Endothelial cell of umbilical vein (primary cell): ENCODE data around the gene SLC17A9. TPM values are rescaled to one million over a fixed set of nuclear protein-coding genes. Genes with fewer than 3 reads are reported as not detected.

Experiments
- BruUV-seq: library from RNA; stranded (reverse); fragments of 400-500 nt; replicated peaks from 2 replicates; lab custom pipeline; 2021; lab: Mats Ljungman, UMichigan
- CTCF ChIA-PET: fragments of 300-600, 350-600 bp; sonication (Branson Sonifier 250); formaldehyde crosslinking; loops from one replicate; lab custom pipeline; 2021; ENCODE audit warnings: antibody characterized with exemption, inconsistent platforms; lab: Charles Lee
- POLR2A ChIA-PET: fragments of 300-600, 350-600 bp; sonication (Branson Sonifier 250); formaldehyde crosslinking; loops from one replicate; lab custom pipeline; 2021; ENCODE audit warnings: antibody characterized with exemption, inconsistent platforms; lab: Charles Lee
- DNase-seq: peaks from one replicate; pipeline ENCODE4 v3.0.0-alpha.2; 2011; ENCODE audit warnings: low read depth, low spot score
- FAIRE-seq: peaks from 2 replicates; lab custom pipeline; 2011; peaks lifted over from hg19 to GRCh38; lab: Jason Lieb, UNC
- H2AFZ ChIP-seq: 2 replicates; pipeline ENCODE4 v1.6.0; 2012; ENCODE audit warnings: low read depth, low read length, control low read depth, inconsistent platforms
- H3K27ac ChIP-seq: 2 replicates; pipeline ENCODE4 v1.5.1; 2011; ENCODE audit warnings: low read depth, mild to moderate bottlenecking, control low read depth, low read length, moderate library complexity; ENCODE audit not compliant: insufficient read depth
- H3K27me3 ChIP-seq, 2 experiments: 2 replicates each; pipeline versions ENCODE4 v1.6.0 to v1.6.1; 2011; ENCODE audit warnings: low read length in 2 of 2, mixed read lengths in 1 of 2; ENCODE audit not compliant: control insufficient read depth in 2 of 2, insufficient read depth in 2 of 2
- H3K36me3 ChIP-seq, 2 experiments: 2 replicates in 1 of 2; 3 replicates in 1 of 2; pipeline ENCODE4 v1.5.1; 2011; ENCODE audit warnings: low read length in 2 of 2, mild to moderate bottlenecking in 1 of 2, moderate library complexity in 1 of 2; ENCODE audit not compliant: control insufficient read depth in 2 of 2, insufficient read depth in 2 of 2; ENCODE audit errors: extremely low read depth in 1 of 2
- H3K4me1 ChIP-seq: 3 replicates; pipeline ENCODE4 v1.5.1; 2011; ENCODE audit warnings: mild to moderate bottlenecking, low read length; ENCODE audit not compliant: control insufficient read depth, insufficient read depth; ENCODE audit errors: extremely low read depth
- H3K4me2 ChIP-seq: 2 replicates; pipeline ENCODE4 v1.6.1; 2011; ENCODE audit warnings: low read length, control low read depth, mixed read lengths; ENCODE audit not compliant: insufficient read depth
- H3K4me3 ChIP-seq, 3 experiments: fragments of 200-600 bp in 1 of 3; sonication (generic), shearing (Covaris generic) in 1 of 3; replicated peaks in 1 of 3; 2 replicates each; pipeline ENCODE4 v1.5.1; 2011 to 2016; ENCODE audit warnings: control low read depth in 3 of 3, low read length in 3 of 3, mild to moderate bottlenecking in 2 of 3, inconsistent platforms in 1 of 3, low read depth in 1 of 3, moderate library complexity in 1 of 3; ENCODE audit not compliant: insufficient read depth in 1 of 3
- H3K79me2 ChIP-seq: 2 replicates; pipeline ENCODE4 v1.6.0; 2012; ENCODE audit warnings: low read length, inconsistent platforms; ENCODE audit not compliant: control insufficient read depth, insufficient read depth
- H3K9ac ChIP-seq: replicated peaks from 2 replicates; pipeline ENCODE3; 2011; ENCODE audit warnings: low read length, control low read depth; ENCODE audit not compliant: insufficient read depth; ENCODE audit errors: extremely low read depth
- H3K9me1 ChIP-seq: replicated peaks from 3 replicates; pipeline ENCODE4 v1.6.0; 2011; ENCODE audit warnings: mild to moderate bottlenecking, low read length; ENCODE audit not compliant: control insufficient read depth, insufficient read depth; ENCODE audit errors: extremely low read depth
- H3K9me3 ChIP-seq: replicated peaks from 2 replicates; pipeline ENCODE4 v1.5.1; 2012; ENCODE audit warnings: low read length, inconsistent platforms; ENCODE audit not compliant: control insufficient read depth, insufficient read depth
- H4K20me1 ChIP-seq: replicated peaks from 2 replicates; pipeline ENCODE3; 2011; ENCODE audit warnings: mild to moderate bottlenecking, low read length; ENCODE audit not compliant: control insufficient read depth, insufficient read depth; ENCODE audit errors: extremely low read depth
- EZH2 ChIP-seq: IDR thresholded peaks from 2 replicates; pipeline ENCODE4 v1.6.1; 2012; ENCODE audit warnings: borderline replicate concordance, low read depth, mild to moderate bottlenecking, moderate library complexity, low read length, inconsistent platforms; ENCODE audit not compliant: severe bottlenecking
- FOS ChIP-seq: IDR thresholded peaks from 2 replicates; pipeline ENCODE4 v1.6.1; 2011; ENCODE audit warnings: mild to moderate bottlenecking, low read length, moderate library complexity, borderline replicate concordance; ENCODE audit not compliant: insufficient read depth
- GATA2 ChIP-seq: IDR thresholded peaks from 2 replicates; pipeline ENCODE4 v1.7.0; 2011; ENCODE audit warnings: low read depth, mild to moderate bottlenecking, moderate library complexity, mixed read lengths, low read length; ENCODE audit not compliant: insufficient read length, insufficient read depth
- JUN ChIP-seq: IDR thresholded peaks from 2 replicates; pipeline ENCODE4 v1.6.1; 2011; ENCODE audit warnings: borderline replicate concordance, low read depth; ENCODE audit not compliant: insufficient read length, insufficient read depth
- MYC ChIP-seq: IDR thresholded peaks from one replicate; pipeline ENCODE4 v1.6.1; 2011; ENCODE audit warnings: mild to moderate bottlenecking, low read depth, low read length
- POLR2A ChIP-seq: IDR thresholded peaks from 2 replicates; pipeline ENCODE4 v1.6.1; 2012; ENCODE audit warnings: low read depth, mild to moderate bottlenecking, control low read depth, low read length
- POLR2AphosphoS5 ChIP-seq: IDR thresholded peaks from 2 replicates; pipeline ENCODE4 v1.6.1; 2012; ENCODE audit warnings: low read depth, mild to moderate bottlenecking, control low read depth, low read length, moderate library complexity; ENCODE audit not compliant: insufficient read depth
- dilution Hi-C: fragments of 300-500 bp; cut with MboI; formaldehyde crosslinking; loops from one replicate; pipeline ENCODE4 v1.15.0; 2019; ENCODE audit warnings: low sequenced_read_pairs; ENCODE audit not compliant: extremely low pct_ligation_motif_present
- intact Hi-C: fragments of 100-400 bp; cut with micrococcal nuclease; formaldehyde crosslinking; loops from one replicate; pipeline ENCODE4 v1.10.0; 2022
- polyA plus RNA-seq, 4 experiments: library from polyadenylated mRNA; depleted of rRNA in 3 of 4; stranded (reverse) in 3 of 4; unstranded in 1 of 4; fragments of >200 nt; gene quantifications; 2 replicates each; pipeline versions ENCODE4 v1.2.1 to v1.2.3, GENCODE V29; 2011 to 2012; ENCODE audit warnings: missing spikeins in 1 of 4
- total RNA-seq: library from RNA; stranded (reverse); gene quantifications from 2 replicates; pipeline ENCODE4 v1.2.3, GENCODE V29; 2021
- TF ChIP-seq, protein P1 (sequence below), 2 donors: IDR thresholded peaks; 1 replicate in 1 of 2; 2 replicates in 1 of 2; pipeline ENCODE4 v1.5.1; 2011; ENCODE audit warnings: low read length in 2 of 2, mild to moderate bottlenecking in 2 of 2, moderate library complexity in 2 of 2, control low read depth in 1 of 2, inconsistent platforms in 1 of 2, low read depth in 1 of 2; ENCODE audit not compliant: insufficient read depth in 1 of 2; ENCODE audit errors: extremely low read depth in 1 of 2
- TF ChIP-seq, protein P2 (sequence below): IDR thresholded peaks from 2 replicates; pipeline ENCODE4 v1.6.1; 2011; ENCODE audit not compliant: insufficient read depth, insufficient read length

Gene SLC17A9
- total and polyA plus RNA-seq, 2 donors (not counting 3 experiments of a cell fraction or from before 2014, with no cell fraction given): 38.2 to 44.5 TPM

DNA sequence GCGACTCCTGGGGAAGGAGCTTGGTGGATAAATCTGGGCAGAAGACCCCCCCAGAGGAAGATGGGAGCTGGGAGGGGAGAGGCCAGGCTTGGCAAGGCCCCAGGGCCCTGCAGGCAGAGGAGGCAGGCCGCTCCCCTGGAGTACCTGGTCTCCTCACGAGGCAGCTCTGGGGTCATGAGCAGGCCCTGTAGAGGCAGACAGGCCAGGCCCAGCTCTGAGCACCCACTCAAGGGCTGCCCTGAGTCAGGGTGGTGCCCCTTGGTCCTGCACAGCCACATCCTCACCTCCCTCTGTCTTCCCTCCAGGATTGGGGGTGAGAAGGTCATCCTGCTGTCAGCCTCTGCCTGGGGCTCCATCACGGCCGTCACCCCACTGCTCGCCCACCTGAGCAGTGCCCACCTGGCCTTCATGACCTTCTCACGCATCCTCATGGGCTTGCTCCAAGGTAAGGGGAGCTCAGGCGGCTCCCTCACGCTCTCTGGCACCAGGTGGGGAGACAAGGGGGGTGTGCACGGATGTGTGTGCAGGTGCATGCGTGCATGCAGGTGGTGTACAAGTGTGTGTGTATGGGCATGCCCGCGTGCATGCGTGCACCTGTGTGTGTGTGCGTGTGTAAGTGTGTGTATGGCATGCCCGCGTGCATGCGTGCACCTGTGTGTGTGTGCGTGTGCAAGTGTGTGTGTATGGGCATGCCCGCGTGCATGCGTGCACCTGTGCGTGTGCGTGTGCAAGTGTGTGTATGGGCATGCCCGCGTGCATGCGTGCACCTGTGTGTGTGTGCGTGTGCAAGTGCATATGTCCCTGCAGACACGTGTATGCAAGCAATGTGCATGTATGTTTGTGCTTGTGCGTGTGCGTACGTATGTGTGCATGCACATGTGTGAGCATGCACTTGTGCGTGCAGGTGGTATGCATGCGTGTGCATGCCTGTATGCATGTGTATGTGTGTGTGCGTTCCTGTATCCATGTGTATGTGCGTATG lies 4.9 kb downstream of the SLC17A9 start:
- TF ChIP-seq GATA2 (no peak), MYC (no peak), POLR2AphosphoS5 (no peak), FOS (no peak), POLR2A (no peak), EZH2 (no peak), JUN (no peak)
- TF ChIP-seq, protein P1, sequence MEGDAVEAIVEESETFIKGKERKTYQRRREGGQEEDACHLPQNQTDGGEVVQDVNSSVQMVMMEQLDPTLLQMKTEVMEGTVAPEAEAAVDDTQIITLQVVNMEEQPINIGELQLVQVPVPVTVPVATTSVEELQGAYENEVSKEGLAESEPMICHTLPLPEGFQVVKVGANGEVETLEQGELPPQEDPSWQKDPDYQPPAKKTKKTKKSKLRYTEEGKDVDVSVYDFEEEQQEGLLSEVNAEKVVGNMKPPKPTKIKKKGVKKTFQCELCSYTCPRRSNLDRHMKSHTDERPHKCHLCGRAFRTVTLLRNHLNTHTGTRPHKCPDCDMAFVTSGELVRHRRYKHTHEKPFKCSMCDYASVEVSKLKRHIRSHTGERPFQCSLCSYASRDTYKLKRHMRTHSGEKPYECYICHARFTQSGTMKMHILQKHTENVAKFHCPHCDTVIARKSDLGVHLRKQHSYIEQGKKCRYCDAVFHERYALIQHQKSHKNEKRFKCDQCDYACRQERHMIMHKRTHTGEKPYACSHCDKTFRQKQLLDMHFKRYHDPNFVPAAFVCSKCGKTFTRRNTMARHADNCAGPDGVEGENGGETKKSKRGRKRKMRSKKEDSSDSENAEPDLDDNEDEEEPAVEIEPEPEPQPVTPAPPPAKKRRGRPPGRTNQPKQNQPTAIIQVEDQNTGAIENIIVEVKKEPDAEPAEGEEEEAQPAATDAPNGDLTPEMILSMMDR (IDR thresholded peaks at IDR 0.05; ENCODE audit: extremely low read depth in 1 of 2, insufficient read depth in 1 of 2, low read depth in 1 of 2, low read length in 2 of 2): no peak
- TF ChIP-seq, protein P2, sequence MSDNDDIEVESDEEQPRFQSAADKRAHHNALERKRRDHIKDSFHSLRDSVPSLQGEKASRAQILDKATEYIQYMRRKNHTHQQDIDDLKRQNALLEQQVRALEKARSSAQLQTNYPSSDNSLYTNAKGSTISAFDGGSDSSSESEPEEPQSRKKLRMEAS: no peak
- Histone ChIP-seq H3K36me3 (no peaks in the 10 kb centered on the region), H3K9ac (no peak overlapping the region), H2AFZ (no peak overlapping the region), H3K79me2 (peaks cover 29% of the 10 kb centered on the region), H3K9me1 (no peaks in the 10 kb centered on the region), H4K20me1 (no peaks in the 10 kb centered on the region), H3K4me3 (no peak overlapping the region), H3K27me3 (no peaks in the 10 kb centered on the region), H3K4me1 (peaks cover 16% of the 10 kb centered on the region), H3K27ac (no peak overlapping the region), H3K4me2 (no peak overlapping the region), H3K9me3 (no peaks in the 10 kb centered on the region)
- dilution Hi-C loops (no loop called here), intact Hi-C loops (no loop called here)
- BruUV-seq: no TSS peak
- DNase-seq: no peak
- no peak for FAIRE-seq
- ChIA-PET CTCF (interaction anchor here (0.6 to 1.0 kb wide), 2 partner anchors 9 to 15 kb away, joined by 3 read pairs; no protein-coding TSS in a partner anchor), POLR2A (no interaction called here)
